Stimulated activated CD4-positive, alpha-beta T cell treated with anti-CD3 and anti-CD28 coated beads, Interleukin-2, amount 100 ng/mL, for 4 hours (primary cell): ENCODE measurements around the gene OR10S1.
"Not testable (repeated sequence)": the region's sequence is repeated elsewhere in the genome, so short reads cannot be mapped to it uniquely, and the experiment has no call there.

Source experiments
- DNase-seq: peaks from one replicate; pipeline ENCODE4 v3.0.0-alpha.2; 2020; ENCODE audit warnings: low read depth

Gene OR10S1, protein sequence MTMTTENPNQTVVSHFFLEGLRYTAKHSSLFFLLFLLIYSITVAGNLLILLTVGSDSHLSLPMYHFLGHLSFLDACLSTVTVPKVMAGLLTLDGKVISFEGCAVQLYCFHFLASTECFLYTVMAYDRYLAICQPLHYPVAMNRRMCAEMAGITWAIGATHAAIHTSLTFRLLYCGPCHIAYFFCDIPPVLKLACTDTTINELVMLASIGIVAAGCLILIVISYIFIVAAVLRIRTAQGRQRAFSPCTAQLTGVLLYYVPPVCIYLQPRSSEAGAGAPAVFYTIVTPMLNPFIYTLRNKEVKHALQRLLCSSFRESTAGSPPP

DNA sequence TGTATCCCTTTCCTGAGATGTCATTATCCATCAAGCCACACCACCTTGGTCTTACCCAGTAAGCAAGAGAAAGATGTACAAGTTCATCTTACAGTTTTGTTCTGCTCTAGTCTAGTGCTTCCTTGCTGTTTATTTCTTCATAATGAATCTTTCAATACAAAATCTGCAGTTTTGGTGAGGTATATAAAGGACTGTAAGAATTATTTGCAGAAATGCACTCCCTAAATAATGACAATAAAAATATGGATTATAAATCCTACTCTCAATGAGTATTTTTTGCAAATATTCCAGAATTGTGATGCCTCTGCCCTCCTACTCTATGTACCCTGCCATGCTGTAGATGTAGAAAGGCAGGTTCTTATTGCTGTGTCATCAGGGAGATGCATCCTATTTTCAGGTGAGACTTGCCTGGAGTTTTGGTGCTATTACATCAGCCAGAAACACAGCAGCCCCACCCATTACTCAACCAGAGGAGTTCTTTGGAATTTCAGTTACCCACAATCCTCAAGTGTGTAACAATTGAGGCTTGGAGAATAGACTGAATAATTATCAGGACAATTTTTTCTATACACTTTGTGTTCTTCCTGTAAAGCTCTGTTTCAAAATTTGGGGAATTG lies at the start of gene OR10S1:
Gene OR10S1 (minus strand): TSS at position 51 of the 617 bp plus-strand sequence. CDS start 117 bp downstream, outside the sequence.
- no peak for DNase-seq

DNA sequence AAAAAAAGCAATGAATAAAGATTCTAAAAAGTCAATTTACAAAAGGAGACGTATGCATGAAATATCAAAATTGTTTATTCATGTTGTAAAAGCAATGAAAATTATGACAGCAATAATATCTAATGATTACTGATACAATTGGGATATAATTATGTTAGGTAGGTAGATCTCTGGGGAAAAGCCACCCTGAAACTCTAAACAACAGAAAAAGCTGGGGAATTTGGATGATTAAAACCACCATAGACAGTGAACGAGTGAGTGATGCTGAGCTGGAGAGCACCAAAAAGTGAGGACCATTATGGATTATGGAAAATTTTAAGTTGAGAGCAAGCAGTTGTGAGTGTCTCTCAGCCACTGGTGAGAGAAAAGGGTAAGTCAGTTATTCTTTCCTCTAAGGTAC lies 48.9 kb upstream of the OR10S1 start, which contains the start of gene OR10G8:
Gene OR10G8 (plus strand): TSS at position 301 of the 400 bp plus-strand sequence. CDS start 2,825 bp downstream, outside the sequence.
- DNase-seq, result no peak

DNA sequence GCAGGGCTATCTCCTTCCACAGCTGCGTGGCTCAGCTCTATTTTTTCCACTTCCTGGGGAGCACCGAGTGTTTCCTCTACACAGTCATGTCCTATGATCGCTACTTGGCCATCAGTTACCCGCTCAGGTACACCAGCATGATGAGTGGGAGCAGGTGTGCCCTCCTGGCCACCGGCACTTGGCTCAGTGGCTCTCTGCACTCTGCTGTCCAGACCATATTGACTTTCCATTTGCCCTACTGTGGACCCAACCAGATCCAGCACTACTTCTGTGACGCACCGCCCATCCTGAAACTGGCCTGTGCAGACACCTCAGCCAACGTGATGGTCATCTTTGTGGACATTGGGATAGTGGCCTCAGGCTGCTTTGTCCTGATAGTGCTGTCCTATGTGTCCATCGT lies 38.3 kb upstream of the OR10S1 start:
- not testable (repeated sequence) for DNase-seq

DNA sequence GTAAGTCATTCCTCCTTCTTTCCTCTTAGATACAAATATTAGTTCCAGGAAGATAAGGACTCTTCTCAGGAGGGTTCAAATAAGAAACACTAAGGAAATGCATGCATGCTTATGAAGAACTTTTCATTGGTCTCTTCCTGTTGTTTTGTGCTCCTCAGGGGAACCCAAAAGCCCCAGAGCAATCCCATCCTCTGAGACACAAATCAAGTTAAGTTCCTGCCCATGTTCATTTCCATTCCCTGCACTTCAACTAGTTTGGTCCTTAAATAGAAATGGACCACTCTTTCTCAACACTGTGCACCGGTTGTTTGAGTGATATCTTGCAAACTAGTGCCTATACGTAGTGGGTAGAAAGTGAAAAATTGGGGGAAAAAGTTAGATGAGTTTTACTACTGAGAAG lies 35.1 kb upstream of the OR10S1 start, which contains the start of gene OR10G4:
Gene OR10G4 (plus strand): TSS at position 301 of the 400 bp plus-strand sequence. CDS start 2,578 bp downstream, outside the sequence.
- DNase-seq, result no peak

DNA sequence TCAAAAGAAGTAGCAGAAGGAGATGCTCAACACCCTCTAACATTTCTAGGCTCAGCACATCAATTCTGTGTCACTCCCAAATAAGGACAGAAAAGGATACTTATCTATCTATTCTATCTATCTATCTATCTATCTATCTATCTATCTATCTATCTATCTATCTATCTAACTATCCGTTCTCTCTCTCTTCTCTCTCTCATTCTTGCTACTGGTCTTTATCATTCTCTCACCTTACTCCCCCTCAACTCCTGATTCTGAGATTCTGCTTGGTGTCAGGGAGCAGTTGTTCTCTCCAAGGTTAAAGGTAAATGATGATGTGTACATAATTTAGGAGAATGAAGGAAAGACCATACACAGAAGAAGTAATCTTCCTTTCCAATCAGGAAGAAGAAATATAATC lies 17.5 kb upstream of the OR10S1 start, which contains the start of gene OR10G6:
Gene OR10G6 (minus strand): TSS at position 43 of the 400 bp plus-strand sequence. CDS start 0 bp downstream, at position 43.
- no peak for DNase-seq

DNA sequence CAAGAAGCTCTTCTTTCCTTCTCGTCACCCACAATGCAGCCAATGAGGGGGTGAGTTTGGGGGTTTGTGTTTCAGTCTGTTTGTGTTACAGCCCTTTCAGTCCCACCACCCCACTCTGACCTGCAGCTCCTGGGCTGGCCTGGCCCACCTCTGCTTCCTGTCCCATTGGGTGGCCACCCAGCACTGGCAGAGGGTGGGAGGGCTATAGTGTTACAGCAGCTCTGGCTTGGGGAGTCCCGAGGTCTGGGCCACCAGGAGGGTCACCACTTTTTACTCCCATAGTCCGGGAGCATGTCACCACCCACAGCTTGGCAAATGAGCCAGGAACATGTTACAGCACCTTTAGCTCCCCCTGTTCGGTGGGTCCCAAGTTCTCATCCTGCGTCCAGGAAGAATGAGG lies 1.7 kb upstream of the OR10S1 start:
- DNase-seq, result no peak

DNA sequence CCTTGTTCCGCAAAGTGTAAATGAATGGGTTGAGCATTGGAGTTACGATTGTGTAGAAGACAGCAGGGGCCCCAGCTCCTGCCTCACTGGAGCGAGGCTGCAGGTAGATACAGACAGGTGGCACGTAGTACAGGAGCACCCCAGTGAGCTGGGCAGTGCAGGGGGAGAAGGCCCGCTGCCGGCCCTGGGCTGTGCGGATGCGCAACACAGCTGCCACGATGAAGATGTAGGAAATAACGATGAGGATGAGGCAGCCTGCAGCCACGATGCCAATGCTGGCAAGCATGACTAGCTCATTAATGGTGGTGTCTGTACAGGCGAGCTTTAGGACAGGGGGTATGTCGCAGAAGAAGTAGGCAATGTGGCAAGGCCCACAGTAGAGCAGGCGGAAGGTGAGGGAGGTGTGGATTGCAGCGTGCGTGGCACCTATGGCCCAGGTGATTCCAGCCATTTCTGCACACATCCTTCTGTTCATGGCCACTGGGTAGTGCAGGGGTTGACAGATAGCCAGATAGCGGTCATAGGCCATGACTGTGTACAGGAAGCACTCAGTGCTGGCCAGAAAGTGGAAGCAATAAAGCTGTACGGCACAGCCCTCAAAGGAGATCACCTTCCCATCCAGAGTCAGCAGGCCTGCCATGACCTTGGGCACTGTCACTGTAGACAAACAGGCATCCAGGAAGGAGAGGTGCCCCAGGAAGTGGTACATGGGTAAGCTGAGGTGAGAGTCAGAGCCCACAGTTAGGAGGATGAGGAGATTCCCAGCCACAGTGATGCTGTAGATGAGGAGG lies 616 bp downstream of the OR10S1 start:
- no peak for DNase-seq

DNA sequence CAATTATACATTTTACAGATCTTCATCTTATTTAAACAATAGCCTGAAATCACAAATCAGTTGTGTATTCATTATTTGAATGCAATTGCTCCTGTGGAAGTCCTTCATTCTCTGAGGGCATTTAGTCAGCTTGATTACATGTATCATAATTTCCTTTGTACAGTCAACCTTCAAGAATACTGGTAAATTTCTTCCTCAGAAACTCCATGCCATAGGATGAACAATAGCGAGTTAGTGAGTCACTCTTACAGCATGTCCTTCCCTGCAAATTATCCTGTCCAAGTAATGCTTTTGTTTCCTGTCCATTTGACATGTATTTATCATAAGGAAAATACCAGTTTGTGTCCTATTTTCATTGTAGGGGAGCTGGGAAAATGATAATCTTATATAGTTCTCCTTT lies 3.8 kb downstream of the OR10S1 start:
- DNase-seq, result no peak

DNA sequence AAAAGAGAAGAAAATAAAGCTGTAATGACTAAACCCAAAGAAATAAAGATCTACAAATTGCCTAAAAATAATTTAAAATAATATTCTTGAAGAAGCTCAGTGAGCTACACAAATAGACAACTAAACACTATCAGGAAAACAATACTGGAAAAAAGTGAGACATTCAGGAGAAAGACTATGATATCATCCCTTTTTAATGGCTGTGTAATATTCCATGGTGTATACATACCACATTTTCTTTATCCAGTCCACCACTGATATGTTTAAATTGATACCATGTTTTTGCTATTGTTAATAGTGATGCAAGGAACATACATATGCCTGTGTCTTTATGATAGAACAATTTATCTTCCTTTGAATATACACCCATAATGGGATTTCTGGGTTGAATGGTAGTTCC lies 20.8 kb downstream of the OR10S1 start:
- DNase-seq, result no peak

DNA sequence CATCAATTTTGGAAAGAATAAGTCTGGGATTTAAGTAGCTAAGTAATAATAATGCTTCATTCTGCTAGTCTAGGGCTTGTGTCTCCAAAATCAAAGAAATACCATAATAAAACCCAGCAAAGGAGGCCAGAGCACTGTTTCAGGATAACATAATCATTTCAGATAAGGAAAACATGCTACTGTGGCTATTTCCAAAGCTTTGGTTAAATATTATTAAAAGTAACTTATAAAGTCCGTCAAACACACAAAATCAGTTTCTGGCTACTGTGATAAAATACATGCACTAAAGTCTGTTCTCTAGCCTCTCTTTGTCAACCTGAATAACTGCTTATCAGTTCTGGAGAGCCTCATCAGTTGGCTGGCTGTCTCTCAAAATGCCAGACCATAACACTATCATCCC lies 32.4 kb downstream of the OR10S1 start:
- no peak for DNase-seq

DNA sequence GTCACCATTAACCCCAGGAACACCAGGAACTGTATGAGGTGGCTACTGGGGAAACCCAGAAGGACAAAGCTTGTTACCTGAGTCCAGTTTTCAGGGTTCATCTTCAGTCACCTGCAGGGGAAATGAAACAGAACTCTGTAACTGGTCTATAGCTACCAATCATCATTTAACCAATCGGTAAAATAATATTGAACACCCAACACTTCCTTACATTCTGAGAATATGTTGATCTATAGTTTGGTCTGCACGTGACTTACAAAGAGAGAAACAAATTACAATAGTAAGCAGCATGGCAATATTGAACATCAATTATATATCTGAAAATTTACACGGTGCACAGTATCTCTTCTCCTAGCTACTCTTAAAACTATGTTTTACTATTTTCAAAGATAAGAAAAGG lies 33.8 kb downstream of the OR10S1 start, which contains the start of gene OR6T1:
Gene OR6T1 (minus strand): TSS at position 101 of the 400 bp plus-strand sequence. CDS start 0 bp downstream, at position 101.
- DNase-seq, result no peak

DNA sequence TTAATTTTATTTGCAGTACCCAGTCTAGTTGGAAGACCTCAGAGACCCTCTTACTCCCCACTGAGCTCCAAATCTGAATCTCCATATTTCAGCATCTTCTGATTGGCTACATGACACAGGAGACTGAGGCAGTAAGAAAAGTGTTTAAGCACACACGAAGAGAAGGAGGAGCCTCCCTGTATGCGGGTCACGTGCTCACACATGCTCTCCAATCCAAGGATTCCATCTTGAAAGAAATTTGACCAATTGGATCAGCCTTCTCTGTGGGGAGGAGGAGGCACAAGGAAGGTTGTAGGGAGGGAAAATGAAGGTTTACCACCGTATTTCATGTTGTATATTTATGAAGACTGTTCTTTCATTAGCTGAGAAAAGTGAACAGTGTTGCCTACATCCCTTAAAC lies 35.2 kb downstream of the OR10S1 start:
- no peak for DNase-seq

DNA sequence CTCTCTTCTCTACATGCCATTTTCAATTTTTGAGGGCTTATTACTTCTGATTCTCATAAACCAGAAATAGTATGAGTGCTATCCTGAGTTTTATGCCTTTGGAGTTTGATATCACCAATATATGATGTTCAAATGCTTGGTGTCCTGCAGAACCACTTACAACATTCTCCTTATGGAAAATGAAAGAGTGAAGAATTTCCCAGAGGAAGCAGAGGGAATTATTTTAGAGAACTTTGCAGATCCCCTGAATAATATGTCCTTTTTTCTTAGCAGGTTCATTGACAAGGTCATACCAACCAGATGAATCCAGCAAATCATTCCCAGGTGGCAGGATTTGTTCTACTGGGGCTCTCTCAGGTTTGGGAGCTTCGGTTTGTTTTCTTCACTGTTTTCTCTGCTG lies 38.3 kb downstream of the OR10S1 start, which contains the start of gene OR4D5:
Gene OR4D5 (plus strand): TSS at position 301 of the 400 bp plus-strand sequence. CDS start 0 bp downstream, at position 301.
- no peak for DNase-seq
